Suprapubic skin (tissue), 3 donors: ENCODE results near the gene CSMD2.

Source experiments
- CTCF ChIP-seq, 2 donors: fragments of 200-600 bp in 1 of 2; fragments of 450-650 bp in 1 of 2; sonication (generic) in 1 of 2; IDR thresholded peaks; one replicate each; pipeline ENCODE4 v1.5.1; 2016 to 2019; ENCODE audit warnings: antibody characterized with exemption in 2 of 2, mild to moderate bottlenecking in 1 of 2, moderate library complexity in 1 of 2
- POLR2AphosphoS5 ChIP-seq, 3 donors: sonication (generic); formaldehyde crosslinking; IDR thresholded peaks; one replicate each; pipeline ENCODE4 v1.6.1; 2017; ENCODE audit warnings: antibody characterized with exemption in 3 of 3

GRCh38 chr1:33471416-33471815 lies 693.6 kb downstream of the CSMD2 start:
- TF ChIP-seq CTCF (IDR thresholded peaks at IDR 0.05) = no peak
- TF ChIP-seq POLR2AphosphoS5 (IDR thresholded peaks at IDR 0.05) = no peak
